Activated effector memory CD4-positive, alpha-beta T cell treated with anti-CD3 and anti-CD28 coated beads, Interleukin-2, amount 50 U/mL, for 16 hours (primary cell): ENCODE measurements around the gene CDCP1.
A peak's percentile ranks its signal among the peaks of the same experiment; 100 is the strongest.
"Not testable (repeated sequence)": the region's sequence is repeated elsewhere in the genome, so short reads cannot be mapped to it uniquely, and the experiment has no call there.

ENCODE experiments used
- DNase-seq: peaks from one replicate; pipeline ENCODE4 v3.0.0-alpha.2; 2020

CDCP1 gene

GRCh38 chr3:45082142-45082538, 64.0 kb downstream of the CDCP1 start:
- no peak for DNase-seq

DNA sequence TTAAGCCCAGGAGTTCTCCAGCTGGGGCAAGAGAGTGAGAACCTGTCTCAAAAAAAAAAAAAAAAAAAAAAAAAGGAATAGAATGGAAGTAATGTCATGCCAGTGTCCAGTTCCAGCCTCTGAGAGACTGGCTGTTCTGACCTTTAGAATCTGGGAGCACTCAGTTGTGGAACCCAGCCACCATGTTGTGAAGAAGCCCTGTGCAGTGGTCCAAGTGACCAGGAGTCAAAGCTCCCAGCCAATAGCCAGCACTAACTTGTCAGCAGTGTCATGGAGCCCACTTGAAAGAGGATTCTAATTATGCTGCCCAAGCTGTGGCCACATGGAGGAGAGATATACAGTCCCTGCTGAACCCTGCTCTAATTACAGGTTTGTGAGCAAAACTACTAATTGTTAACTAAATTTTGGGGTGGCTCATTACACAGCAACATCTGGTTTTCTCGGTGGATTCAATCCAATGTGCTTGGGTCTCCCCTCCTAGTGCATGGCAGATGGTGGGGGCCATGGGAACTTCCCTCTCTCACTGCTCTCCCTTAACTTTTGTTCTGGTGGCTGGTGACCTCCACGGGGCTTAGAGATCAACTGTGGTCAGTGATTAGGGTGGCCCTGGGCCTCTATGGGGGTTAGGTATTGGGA, 64.6 kb downstream of the CDCP1 start:
- DNase-seq: no peak

- DNase-seq: no peak
These were observed 65.4 kb downstream of the CDCP1 start for GRCh38 chr3:45080824-45081223.

GRCh38 chr3:45079715-45080114, 66.5 kb downstream of the CDCP1 start:
- no peak for DNase-seq

GRCh38 chr3:45078910-45079522, 67.2 kb downstream of the CDCP1 start:
- no peak for DNase-seq

- DNase-seq: not testable (repeated sequence)
These were observed 67.9 kb downstream of the CDCP1 start for GRCh38 chr3:45078256-45078655.

- DNase-seq: no peak
These were observed 70.2 kb downstream of the CDCP1 start for GRCh38 chr3:45075821-45076625.

- no peak for DNase-seq
These were observed 75.1 kb downstream of the CDCP1 start for GRCh38 chr3:45071075-45071474.

DNA sequence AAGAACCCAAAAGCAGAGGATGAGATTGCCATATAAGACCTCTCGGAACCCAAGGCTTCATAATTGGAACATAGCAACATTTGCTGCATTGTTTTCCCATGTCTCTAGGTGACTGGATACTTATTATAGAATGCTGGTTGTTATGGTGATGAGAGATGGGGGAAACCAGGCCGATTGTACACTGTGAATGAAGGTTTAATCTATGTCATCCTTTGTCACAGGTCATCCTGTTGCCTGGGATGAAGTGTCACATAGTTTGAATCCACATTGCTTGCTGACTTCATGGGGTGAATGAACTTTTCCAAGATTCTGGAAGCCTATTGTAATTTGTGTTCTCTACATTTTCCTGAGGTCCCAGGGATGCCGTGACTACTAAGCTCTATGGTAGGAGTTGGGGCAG, 78.2 kb downstream of the CDCP1 start:
- no peak for DNase-seq

GRCh38 chr3:45067486-45067885, 78.7 kb downstream of the CDCP1 start:
- DNase-seq: no peak

DNA sequence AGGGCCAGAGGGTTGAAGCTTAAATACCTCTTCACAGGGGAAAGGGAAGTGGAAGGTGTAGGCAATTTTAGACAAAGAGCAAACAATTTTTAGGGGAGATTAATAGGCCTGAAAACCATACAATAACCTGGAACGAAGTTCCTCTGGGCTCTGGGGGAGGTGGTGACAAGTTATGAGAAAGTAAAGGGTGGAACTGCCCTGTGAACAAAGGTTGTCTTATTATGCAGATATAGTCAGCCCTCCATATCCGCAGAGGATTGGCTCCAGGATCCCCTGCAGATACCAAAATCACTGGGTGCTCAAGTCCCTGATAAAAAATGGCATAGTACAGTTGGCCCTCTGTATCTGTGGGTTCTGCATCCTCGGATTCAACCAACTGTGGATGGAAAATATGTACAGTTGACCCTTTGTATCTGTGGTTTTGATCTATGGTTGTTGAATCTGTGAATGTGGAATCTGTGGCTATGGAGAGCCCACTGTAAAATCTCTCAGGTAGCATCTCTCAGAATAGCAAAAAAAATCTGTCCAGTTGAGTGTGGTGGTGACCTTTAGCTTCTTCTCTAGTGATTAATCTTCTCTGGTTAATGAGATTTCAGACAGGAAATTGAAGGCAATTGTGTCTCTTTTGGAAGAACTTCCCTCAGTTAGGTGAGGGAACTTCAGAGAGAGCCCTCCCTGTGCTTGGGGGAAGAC, 79.9 kb downstream of the CDCP1 start:
- no peak for DNase-seq

DNA sequence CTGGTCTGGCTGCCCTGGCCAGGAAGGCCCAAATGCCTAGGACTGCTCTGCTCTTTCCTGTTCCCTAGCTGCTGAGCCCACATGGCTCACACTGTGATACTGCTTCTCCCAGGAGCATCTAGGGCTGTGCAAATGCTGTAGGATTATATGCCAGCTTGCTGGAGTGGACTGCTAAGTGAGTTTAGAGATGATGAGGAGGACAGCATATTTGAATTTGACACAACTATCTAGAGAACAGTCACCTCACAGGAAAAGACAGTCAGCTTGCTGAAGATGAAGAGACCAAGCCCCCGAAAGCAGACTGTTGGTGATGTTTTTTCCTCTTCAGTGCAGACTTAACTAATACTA, 80.8 kb downstream of the CDCP1 start:
- no peak for DNase-seq

DNA sequence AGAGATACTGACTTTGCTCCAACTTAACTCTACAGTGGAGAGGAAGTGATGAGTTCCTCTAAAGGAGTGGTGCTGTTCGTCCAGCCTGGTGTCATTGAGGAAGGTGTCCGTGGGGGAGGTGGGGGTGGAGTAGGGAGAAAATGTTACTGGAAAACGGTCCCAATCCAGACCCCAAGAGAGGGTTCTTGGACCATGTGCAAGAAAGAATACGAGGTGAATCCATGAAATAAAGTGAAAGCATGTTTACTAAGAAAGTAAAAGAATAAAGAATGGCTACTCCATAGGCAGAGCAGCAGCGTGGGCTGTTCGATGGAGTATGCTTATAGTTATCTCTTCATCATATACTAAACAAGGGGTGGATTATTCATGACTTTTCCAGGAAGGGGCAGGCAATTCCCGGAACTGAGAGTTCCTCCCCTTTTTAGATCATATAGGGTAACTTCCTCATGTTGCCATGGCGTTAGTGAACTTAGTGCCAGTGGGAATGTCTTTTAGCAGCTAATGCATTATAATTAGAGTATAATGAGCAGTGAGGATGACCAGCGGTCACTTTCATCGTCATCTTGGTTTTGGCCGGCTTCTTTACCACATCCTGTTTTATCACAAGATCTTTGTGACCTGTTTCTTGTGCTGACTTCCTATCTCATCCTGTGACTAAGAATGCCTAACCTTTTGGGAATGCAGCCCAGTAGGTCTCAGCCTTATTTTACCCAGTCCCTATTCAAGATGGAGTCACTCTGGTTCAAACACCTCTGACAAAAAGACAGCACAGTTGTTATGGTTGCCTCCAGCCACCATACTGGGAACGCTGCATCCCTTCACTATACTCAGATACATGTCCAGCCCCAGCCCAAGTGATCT, 81.4 kb downstream of the CDCP1 start:
- peak; percentile 76 for DNase-seq

DNA sequence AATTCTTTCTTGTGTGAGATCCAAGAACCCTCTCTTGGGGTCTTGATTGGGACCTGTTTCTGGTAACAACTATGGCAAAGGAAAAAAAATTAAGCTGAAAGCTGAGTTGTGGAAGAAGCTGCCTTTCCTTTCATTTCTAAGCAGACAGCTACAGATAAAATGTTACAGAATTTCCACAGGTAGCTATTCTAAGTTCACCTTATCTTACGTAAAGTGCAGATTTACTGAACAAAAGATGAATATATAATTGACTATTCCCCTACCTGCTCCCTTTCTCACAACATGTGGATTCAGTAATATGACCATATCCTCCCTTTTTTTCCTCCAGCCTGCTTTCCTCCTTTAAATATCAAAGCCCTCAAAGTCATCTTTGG, 83.5 kb downstream of the CDCP1 start:
- no peak for DNase-seq

DNA sequence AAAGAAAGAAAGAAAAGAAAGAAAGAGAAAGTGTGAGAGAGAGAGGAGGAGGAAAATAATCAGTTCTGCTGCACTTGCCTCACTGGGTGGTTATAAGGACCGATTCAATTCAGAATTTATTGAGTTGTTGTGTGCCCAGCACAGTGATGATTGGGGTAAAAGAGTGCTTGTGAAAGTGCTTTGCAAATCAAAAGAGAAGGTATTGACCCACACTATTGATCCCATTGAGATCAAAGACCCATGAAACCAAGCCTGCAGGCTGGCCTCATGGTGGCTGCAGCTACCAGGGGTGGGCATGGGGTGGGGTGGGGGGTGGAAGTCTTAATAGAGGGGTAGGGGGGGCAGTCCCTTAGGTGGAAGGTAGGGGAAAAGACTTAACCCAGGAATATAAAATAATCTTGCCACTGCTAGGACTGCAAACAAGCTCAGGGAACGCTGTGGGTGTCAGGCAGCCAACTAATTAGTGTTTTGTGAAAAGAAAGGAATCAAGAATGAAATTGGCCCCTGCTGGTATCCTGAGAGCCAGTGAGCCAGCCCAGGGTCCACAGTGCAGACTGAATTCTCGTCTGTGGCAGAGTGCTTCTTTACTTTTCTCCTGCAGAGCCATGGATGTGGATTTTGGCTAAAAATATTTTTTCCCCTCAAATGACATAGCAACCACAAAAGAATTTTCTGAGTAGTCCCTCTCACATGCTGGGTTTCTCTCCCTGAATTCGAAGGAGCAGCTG, 85.8 kb downstream of the CDCP1 start:
- no peak for DNase-seq

DNA sequence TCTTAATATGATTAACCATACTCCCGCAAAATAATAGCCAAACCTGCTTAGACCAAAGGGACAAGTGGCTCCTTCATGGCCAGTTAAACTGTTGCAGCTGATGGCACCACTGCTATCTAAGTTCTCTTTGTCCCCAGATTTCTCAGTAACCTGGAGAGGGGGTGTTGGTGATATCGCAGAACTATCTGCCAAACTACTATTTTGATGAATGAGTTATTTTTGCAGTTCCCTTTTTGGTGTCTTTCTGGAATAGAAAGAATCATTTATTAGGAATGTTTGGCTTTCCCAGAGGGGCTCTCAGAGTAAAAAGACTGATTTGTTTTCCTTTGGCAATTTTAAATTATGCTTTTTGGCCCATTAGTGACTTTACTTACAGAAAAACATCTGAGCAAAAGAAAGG, 87.0 kb downstream of the CDCP1 start:
- no peak for DNase-seq

DNA sequence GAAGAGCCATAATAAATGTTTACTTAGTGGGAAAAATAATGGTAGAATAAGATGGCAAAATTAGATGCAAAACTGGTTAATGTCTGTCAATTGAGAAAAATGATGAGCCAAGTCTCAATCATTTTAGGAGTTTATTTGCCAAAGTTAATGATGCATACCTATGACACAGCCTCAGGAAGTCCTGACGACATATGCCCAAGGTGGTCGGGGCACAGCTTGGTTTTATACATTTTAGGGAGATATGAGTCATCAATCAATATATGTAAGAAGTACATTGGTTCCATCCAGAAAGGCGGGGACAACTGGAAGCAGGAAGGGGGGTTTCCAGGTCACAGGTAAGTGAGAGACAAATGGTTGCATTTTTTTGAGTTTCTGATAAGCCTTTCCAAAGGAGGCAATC, 88.6 kb downstream of the CDCP1 start:
- peak; percentile 67 for DNase-seq

DNA sequence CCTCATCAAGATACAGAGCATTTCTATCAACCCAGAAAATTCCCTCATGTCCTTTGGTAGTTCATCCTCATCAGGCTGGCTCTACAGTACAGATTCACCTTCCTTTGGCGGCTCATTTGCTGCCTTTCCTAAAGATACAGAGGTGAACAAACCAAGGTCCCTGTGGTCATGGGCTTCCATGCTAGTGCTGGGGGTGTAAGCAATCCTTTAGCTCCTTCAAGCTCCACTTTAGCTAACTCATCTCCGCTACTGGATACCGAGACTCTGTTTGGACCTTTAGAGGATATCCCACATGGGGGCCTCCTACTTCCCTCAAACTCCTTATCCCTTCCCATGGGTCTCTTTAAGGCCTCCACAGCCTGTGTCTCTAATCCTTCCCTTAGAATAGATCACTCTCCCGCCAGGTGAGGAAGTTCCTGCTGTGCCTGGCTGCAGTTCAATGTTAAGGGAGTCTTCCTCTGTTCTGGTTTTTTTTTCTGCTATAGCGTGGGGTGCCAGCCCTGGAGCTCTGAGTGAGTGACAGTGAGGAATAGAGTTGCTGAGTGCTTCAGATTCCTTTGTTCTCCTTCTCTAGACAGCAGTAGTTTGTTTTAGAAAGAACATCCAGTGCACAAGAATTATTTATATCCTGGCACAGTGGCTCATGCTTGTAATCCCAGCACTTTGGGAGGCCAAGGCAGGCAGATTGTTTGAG, 89.4 kb downstream of the CDCP1 start:
- DNase-seq: no peak

- no peak for DNase-seq
These were observed 90.6 kb downstream of the CDCP1 start for GRCh38 chr3:45055411-45056143.

DNA sequence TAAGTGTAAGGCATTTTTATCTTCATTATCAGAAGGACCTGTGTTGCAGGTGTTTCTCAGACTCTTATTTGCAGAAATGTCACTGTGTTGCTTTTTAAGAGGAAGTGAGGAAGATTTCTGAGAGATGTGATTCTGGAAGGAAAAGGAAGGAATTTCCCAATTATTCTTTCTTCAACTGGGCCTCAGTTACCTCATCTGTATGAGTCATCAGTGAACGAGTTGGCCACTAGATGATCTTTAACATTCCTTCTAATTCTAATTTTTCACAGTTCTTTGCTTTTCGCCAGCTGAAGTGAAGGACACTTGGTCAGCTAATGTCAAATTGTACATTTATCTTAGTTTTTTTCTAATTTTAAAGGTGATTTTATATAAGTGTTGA, 91.2 kb downstream of the CDCP1 start:
- no peak for DNase-seq
